HG03045 (cell line): ENCODE results near the gene VSTM5.

Experiments
- ATAC-seq: cut with Tn5 transposase; IDR thresholded peaks from one replicate; pipeline ENCODE4 v1.9.1; 2021; ENCODE audit warnings: mild to moderate bottlenecking, moderate library complexity; ENCODE audit not compliant: unreplicated experiment

VSTM5 gene

GRCh38 chr11:93843906-93844305 lies 6.5 kb downstream of the VSTM5 start:
- ATAC-seq: no peak

GRCh38 chr11:93842461-93842860 lies 8.0 kb downstream of the VSTM5 start:
- ATAC-seq: no peak

GRCh38 chr11:93842034-93842433 lies 8.4 kb downstream of the VSTM5 start:
- ATAC-seq: no peak

GRCh38 chr11:93841446-93841845 lies 9.0 kb downstream of the VSTM5 start:
- ATAC-seq: no peak

GRCh38 chr11:93840981-93841380 lies 9.4 kb downstream of the VSTM5 start:
- no peak for ATAC-seq

- ATAC-seq: no peak
Observed at GRCh38 chr11:93840180-93840579, 10.2 kb downstream of the VSTM5 start.

- ATAC-seq: no peak
Observed at GRCh38 chr11:93838967-93839366, 11.5 kb downstream of the VSTM5 start.

GRCh38 chr11:93832780-93833179 lies 17.6 kb downstream of the VSTM5 start:
- ATAC-seq: no peak

GRCh38 chr11:93831343-93832127 lies 18.9 kb downstream of the VSTM5 start:
- no peak for ATAC-seq

- no peak for ATAC-seq
Observed at GRCh38 chr11:93829598-93829997, 20.8 kb downstream of the VSTM5 start.

GRCh38 chr11:93827363-93827762 lies 23.1 kb downstream of the VSTM5 start:
- ATAC-seq: no peak

GRCh38 chr11:93823210-93823609 lies 27.2 kb downstream of the VSTM5 start:
- no peak for ATAC-seq

GRCh38 chr11:93822359-93822758 lies 28.1 kb downstream of the VSTM5 start:
- no peak for ATAC-seq

- ATAC-seq: no peak
Observed at GRCh38 chr11:93821617-93822016, 28.8 kb downstream of the VSTM5 start.

- no peak for ATAC-seq
Observed at GRCh38 chr11:93820847-93821246, 29.6 kb downstream of the VSTM5 start.

- no peak for ATAC-seq
Observed at GRCh38 chr11:93819966-93820695, 30.3 kb downstream of the VSTM5 start.

- no peak for ATAC-seq
Observed at GRCh38 chr11:93817426-93818348, 32.7 kb downstream of the VSTM5 start.

GRCh38 chr11:93814966-93815633 lies 35.3 kb downstream of the VSTM5 start:
- no peak for ATAC-seq

GRCh38 chr11:93813974-93814373 lies 36.4 kb downstream of the VSTM5 start:
- no peak for ATAC-seq

GRCh38 chr11:93807980-93808379 lies 42.4 kb downstream of the VSTM5 start:
- ATAC-seq: no peak

- ATAC-seq: no peak
Observed at GRCh38 chr11:93804879-93805278, 45.5 kb downstream of the VSTM5 start.
